GM19467 (cell line): ENCODE measurements around the gene TMEM258.

Experiments used
- ATAC-seq: cut with Tn5 transposase; IDR thresholded peaks from one replicate; pipeline ENCODE4 v1.9.1; 2021; ENCODE audit warnings: mild to moderate bottlenecking, moderate library complexity; ENCODE audit not compliant: unreplicated experiment

The TMEM258 gene

DNA sequence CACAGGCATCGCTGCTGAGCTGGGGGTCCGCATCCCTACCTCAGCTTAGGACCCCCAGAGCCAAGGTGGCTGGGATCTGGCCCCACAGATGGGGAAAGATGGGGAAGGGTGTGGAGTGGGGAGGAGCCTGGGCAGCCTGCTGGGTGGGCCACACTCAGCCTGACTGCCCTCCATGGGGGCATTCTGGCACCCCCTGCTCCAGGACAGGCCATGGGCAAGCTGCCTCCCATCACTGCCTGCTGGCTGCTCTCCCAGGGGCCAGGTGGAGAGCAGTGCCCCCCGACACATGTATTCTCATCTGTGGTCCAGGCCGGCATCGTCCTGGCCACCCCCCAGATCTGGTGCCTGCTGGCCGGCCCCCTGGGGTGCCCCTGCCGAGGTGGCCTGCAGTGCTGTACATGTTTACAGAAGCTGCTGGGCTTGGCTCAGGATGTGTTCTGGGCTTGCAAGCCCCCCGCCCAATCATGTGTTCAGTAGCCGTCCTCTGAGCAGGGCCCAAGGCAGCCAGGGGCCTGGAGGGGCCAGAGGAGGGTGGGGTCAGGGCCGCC lies 47.7 kb downstream of the TMEM258 start:
- ATAC-seq: no peak

DNA sequence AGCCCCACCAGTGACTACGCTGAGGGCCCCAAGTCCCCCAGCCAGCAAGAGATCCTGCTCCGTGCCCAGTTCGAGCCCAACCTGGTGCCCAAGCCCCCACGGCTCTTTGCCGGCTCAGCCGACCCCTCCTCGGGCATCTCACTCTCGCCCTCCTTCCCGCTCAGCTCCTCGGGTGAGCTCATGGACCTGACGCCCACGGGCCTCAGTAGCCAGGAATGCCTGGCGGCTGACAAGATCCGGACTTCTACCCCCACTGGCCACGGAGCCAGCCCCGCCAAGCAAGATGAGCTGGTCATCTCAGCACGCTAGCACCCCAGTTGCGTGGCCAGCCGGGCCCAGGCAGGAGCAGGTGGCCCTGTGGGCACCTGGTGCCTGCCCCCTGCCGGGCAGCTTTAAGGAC lies 48.2 kb downstream of the TMEM258 start:
- ATAC-seq: no peak

DNA sequence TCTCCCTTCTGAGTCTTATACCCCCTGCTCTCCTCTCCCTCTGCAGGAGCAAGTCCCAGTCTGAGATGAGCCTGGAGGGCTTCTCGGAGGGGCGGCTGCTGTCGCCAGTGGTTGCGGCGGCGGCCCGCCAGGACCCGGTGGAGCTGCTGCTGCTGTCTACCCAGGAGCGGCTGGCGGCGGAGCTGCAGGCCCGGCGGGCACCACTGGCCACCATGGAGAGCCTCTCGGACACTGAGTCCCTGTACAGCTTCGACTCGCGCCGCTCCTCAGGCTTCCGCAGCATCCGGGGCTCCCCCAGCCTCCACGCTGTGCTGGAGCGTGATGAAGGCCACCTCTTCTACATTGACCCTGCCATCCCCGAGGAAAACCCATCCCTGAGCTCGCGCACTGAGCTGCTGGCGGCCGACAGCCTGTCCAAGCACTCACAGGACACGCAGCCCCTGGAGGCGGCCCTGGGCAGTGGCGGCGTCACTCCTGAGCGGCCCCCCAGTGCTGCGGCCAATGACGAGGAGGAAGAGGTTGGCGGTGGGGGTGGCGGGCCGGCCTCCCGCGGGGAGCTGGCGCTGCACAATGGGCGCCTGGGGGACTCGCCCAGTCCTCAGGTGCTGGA lies 48.8 kb downstream of the TMEM258 start:
- no peak for ATAC-seq

DNA sequence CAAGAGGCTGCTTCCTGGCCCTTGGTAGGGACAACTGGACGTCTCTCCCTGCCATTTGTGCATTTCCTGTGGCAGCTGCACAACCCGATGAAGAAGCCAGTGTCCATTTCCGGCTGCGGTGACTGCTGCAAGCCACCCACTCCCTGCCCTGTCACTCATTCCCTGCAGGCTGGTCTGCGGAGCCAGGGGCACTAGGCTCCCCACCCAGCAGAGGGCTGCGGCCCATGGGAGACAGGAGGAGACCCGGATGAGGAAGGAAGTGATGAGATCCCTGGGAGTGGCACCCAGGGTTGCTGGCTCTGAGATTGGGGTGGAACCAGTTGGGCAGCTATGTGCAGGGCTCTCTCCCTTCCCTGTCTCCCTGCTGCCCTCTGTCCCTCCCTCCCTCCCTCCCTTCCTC lies 50.0 kb downstream of the TMEM258 start:
- ATAC-seq: no peak

DNA sequence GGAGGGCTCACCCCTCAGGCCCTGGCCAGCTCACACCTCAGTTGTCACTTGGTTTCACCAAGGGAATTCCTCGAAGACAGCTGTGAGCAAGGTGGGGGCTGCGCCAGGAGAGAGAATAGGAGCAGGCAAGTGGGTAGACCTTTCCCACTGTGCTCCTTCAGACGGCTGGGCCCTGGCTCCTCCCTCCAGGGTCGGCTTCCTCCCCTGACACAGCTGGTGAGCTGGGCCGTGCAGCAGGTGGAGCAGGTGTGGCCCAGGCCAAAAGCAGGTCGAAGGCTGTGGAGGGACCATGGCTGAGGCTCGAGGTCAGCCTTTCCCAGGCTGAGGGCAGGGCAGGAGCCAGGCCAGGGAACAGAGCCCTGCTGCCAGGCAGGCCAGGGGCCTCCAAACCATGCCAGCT lies 52.4 kb downstream of the TMEM258 start:
- no peak for ATAC-seq

DNA sequence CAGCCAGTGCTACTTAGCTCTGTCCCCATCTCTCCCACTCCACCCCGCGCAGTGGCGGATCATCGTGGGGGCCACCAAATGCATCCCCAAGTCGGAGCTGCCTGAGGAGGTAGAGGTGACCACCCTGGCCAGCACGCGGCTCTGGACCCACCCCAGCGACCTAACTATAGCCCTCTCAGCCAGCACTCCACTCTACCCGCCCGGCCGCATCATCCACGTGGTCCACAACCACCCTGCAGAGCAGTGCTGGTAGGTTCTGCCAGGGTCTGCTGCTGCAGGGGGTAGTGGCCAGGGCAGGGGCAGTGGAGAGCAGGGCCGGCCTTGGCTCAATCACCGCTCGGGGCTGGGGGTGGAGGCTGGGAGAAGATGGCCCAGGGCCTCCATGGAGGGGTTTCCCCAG lies 53.0 kb downstream of the TMEM258 start:
- no peak for ATAC-seq
